ENCODE results near the gene PAPSS2. TPM values are rescaled to one million over a fixed set of nuclear protein-coding genes. Genes with fewer than 3 reads are reported as not detected.

Gene PAPSS2
- total and polyA plus RNA-seq, 8 donors: 1.3 to 17.3 (median 10.8) TPM

- no peak for TF ChIP-seq EP300 (IDR thresholded peaks at IDR 0.05)
- no peak for TF ChIP-seq POLR2AphosphoS5 (IDR thresholded peaks at IDR 0.05)
- TF ChIP-seq CTCF (IDR thresholded peaks at IDR 0.05): no peak
- no peak for TF ChIP-seq POLR2A (IDR thresholded peaks at IDR 0.05)
- no peaks in the 10 kb centered on the region for H3K9me3 ChIP-seq
- DNase-seq: no peak
- H3K4me1 ChIP-seq: peaks cover 0 to 13% (median 0%) of the 10 kb centered on the region in 4 donors
- 54 to 79% (median 68%) methylated on average over 1 of the region's 1 CpG for WGBS, 5 donors
- H3K27me3 ChIP-seq: no peaks in the 10 kb centered on the region
- H3K36me3 ChIP-seq: no peaks in the 10 kb centered on the region
- no peak overlapping the region for H3K4me3 ChIP-seq
- no peak overlapping the region for H3K27ac ChIP-seq
- intact Hi-C loops (cut with DNase I; ENCODE audit: low total_unique reads): no loop called here
These were observed 15.3 kb downstream of the PAPSS2 start for GRCh38 chr10:87674943-87675342.

GRCh38 chr10:87675396-87676376 is 16.0 kb downstream of the PAPSS2 start:
- H3K27ac ChIP-seq: no peak overlapping the region
- H3K9me3 ChIP-seq: no peaks in the 10 kb centered on the region
- 59 to 70% (median 63%) methylated on average over 8 of the region's 8 CpGs for WGBS, 5 donors
- H3K36me3 ChIP-seq: no peaks in the 10 kb centered on the region
- TF ChIP-seq POLR2A (IDR thresholded peaks at IDR 0.05) (no peak), POLR2AphosphoS5 (IDR thresholded peaks at IDR 0.05) (no peak), CTCF (IDR thresholded peaks at IDR 0.05) (no peak), EP300 (IDR thresholded peaks at IDR 0.05) (no peak)
- H3K4me3 ChIP-seq: no peak overlapping the region
- DNase-seq: no peak
- H3K4me1 ChIP-seq: peaks cover 0 to 13% (median 0%) of the 10 kb centered on the region in 4 donors
- no peaks in the 10 kb centered on the region for H3K27me3 ChIP-seq
- intact Hi-C loops (cut with DNase I; ENCODE audit: low total_unique reads): no loop called here

GRCh38 chr10:87677595-87677994 is 17.9 kb downstream of the PAPSS2 start:
- intact Hi-C loops (cut with DNase I; ENCODE audit: low total_unique reads): no loop called here
- H3K4me3 ChIP-seq: no peak overlapping the region
- no peak for DNase-seq
- 90 to 98% (median 93%) methylated on average over 1 of the region's 1 CpG for WGBS, 5 donors
- no peaks in the 10 kb centered on the region for H3K27me3 ChIP-seq
- H3K27ac ChIP-seq: no peak overlapping the region
- peaks cover 0 to 13% (median 0%) of the 10 kb centered on the region in 4 donors for H3K4me1 ChIP-seq
- H3K9me3 ChIP-seq: no peaks in the 10 kb centered on the region
- TF ChIP-seq POLR2AphosphoS5 (IDR thresholded peaks at IDR 0.05): no peak
- TF ChIP-seq CTCF (IDR thresholded peaks at IDR 0.05): no peak
- TF ChIP-seq POLR2A (IDR thresholded peaks at IDR 0.05): no peak
- TF ChIP-seq EP300 (IDR thresholded peaks at IDR 0.05): no peak
- no peaks in the 10 kb centered on the region for H3K36me3 ChIP-seq

GRCh38 chr10:87678302-87678701 is 18.6 kb downstream of the PAPSS2 start:
- H3K27ac ChIP-seq: no peak overlapping the region
- H3K4me1 ChIP-seq: peaks cover 0 to 13% (median 0%) of the 10 kb centered on the region in 4 donors
- no peaks in the 10 kb centered on the region for H3K9me3 ChIP-seq
- intact Hi-C loops (cut with DNase I; ENCODE audit: low total_unique reads): no loop called here
- WGBS, 5 donors: 93 to 98% (median 95%) methylated on average over 2 of the region's 2 CpGs
- no peaks in the 10 kb centered on the region for H3K36me3 ChIP-seq
- no peak for TF ChIP-seq CTCF (IDR thresholded peaks at IDR 0.05)
- no peak for TF ChIP-seq EP300 (IDR thresholded peaks at IDR 0.05)
- no peak for TF ChIP-seq POLR2A (IDR thresholded peaks at IDR 0.05)
- no peak for TF ChIP-seq POLR2AphosphoS5 (IDR thresholded peaks at IDR 0.05)
- no peak for DNase-seq
- no peaks in the 10 kb centered on the region for H3K27me3 ChIP-seq
- no peak overlapping the region for H3K4me3 ChIP-seq
